Spleen (tissue), 7 donors: ENCODE measurements around the gene PGAM4.

Experiments
- CTCF ChIP-seq, 11 experiments: fragments of 200-600 bp in 7 of 11; fragments of 450-650 bp in 4 of 11; sonication (generic) in 4 of 11; IDR thresholded peaks in 8 of 11; conservative IDR thresholded peaks in 3 of 11; 1 replicate in 7 of 11; 2 replicates in 4 of 11; pipeline versions ENCODE4 v1.4.0 to v1.8.0; 2016 to 2021; ENCODE audit warnings: antibody characterized with exemption in 11 of 11, inconsistent platforms in 4 of 11, mild to moderate bottlenecking in 1 of 11
- POLR2A ChIP-seq, 3 donors: fragments of 450-650 bp; IDR thresholded peaks; one replicate each; pipeline ENCODE4 v1.5.1; 2017; ENCODE audit warnings: antibody characterized with exemption in 3 of 3, mild to moderate bottlenecking in 1 of 3
- POLR2AphosphoS5 ChIP-seq, 3 donors: sonication (generic); formaldehyde crosslinking; IDR thresholded peaks; one replicate each; pipeline ENCODE4 v1.5.1; 2017; ENCODE audit warnings: antibody characterized with exemption in 3 of 3
- donor health status: DM: no; HTN: no; CAD: no; lungs with moderate emphysema.
- donor health status: DM: no; HTN: no; CAD: no.
- donor health status: DM: no; HTN: no; CAD: no.

DNA sequence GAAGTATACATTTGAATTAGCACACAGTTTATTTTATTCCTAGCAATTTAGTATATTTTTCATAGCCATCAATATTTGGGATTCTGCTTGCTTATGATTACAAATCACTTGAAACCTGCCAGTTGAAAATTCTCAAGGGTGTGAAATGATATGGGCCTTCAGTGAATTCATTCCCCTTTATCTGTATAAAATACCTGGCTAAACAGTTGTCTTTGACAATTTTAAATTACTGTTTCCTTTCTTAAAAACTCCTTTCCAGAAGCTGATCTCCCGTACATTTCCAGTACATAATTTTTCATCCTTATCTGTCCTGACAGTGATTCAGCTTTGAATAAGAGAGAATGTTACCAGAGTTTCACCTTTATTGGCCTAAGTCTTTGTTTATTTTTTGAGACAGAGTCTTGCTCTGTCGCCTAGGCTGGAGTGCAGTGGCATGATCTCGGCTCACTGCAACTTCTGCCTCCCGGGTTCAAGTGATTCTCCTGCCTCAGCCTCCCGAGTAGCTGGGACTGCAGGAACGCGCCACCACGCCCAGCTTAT lies 45.0 kb downstream of the PGAM4 start:
- TF ChIP-seq CTCF (IDR thresholded peaks at IDR 0.05 in 8 of 11, conservative IDR thresholded peaks at IDR 0.05 in 3 of 11): no peak
- no peak for TF ChIP-seq POLR2A (IDR thresholded peaks at IDR 0.05)
- TF ChIP-seq POLR2AphosphoS5 (IDR thresholded peaks at IDR 0.05): no peak
